DMS153 (cell line): ENCODE results near the gene TNPO2.
A peak's percentile ranks its signal among the peaks of the same experiment; 100 is the strongest.
"Not testable (repeated sequence)": the region's sequence is repeated elsewhere in the genome, so short reads cannot be mapped to it uniquely, and the experiment has no call there.

Experiments
- DNase-seq: peaks from one replicate; lab custom pipeline; 2025; lab: John Stamatoyannopoulos, UW

The TNPO2 gene

GRCh38 chr19:12705169-12705568 lies 18.6 kb downstream of the TNPO2 start:
- DNase-seq, result no peak

GRCh38 chr19:12703046-12703445 lies 20.7 kb downstream of the TNPO2 start:
- peak; percentile 6 for DNase-seq

- no peak for DNase-seq
These were observed 22.0 kb downstream of the TNPO2 start for GRCh38 chr19:12701596-12702282.

DNA sequence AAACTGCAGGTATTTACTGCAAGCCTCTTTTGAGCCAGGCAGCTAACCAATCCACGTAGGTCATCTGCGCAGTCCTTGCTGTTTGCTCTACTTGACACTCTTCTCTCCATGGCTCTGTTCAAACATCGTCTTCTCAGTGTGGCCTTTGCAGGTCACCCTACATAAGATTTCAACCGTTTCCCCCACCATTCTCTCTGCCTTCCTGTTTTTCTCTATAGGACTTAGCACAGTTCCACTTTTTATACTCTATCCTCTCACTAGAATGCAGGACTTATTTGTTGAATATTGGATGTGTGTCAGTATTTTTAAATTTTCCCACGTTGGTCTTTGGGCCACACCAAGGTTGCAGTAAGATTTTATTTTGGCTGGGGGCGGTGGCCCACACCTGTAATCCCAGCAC lies 25.6 kb downstream of the TNPO2 start:
- DNase-seq, result no peak

GRCh38 chr19:12697425-12697824 lies 26.3 kb downstream of the TNPO2 start:
- DNase-seq, result not testable (repeated sequence)

DNA sequence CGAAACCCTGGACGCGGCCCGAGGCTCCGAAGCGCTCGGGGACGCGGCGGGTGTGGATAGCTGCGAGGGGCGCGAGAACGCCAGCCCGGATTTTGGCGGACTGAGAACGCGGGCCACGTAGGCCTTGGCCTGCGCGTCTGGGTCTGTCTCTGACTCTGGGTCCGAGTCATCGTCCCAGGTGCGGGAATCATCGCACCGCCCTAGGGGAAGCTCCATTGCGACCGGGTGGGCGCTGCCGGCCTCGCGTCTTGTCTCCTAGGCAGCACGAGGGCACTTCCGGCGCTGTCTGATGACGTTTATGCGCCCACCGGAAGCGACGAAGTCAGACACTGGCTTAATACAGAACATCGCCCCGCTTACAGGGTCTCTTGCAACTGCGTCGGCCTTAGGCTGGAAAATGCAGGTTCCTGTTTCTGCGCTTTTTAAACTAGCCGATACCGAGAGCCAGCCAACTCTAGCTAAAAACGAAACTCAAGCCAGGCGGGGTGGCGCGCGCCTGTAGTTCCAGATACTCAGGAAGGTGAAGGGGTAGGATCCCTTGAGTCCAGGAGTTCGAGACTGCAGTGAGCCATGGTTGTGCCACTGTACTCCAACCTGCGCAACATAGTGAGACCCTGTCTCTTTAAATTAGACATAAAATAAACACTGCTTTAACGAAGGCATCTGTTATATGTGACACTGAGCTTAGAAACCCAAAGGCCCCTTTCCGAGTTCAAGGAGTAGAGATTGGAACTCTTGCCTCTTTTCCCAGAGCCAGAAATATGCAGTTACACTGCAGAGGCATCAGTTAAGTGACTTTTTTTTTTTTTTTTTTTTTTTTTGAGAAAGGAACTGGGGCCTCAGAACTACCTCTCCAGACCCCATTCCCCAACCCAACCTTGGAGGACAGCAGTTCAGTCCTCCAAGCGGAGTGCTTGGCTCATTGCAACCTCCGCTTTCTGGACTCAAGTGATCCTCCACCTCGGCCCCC lies 27.1 kb downstream of the TNPO2 start, which contains the start of gene FBXW9:
Gene FBXW9 (minus strand): TSS at position 266 of the 970 bp plus-strand sequence. CDS start 50 bp downstream, at position 216.
- DNase-seq, result peak; percentile 83

DNA sequence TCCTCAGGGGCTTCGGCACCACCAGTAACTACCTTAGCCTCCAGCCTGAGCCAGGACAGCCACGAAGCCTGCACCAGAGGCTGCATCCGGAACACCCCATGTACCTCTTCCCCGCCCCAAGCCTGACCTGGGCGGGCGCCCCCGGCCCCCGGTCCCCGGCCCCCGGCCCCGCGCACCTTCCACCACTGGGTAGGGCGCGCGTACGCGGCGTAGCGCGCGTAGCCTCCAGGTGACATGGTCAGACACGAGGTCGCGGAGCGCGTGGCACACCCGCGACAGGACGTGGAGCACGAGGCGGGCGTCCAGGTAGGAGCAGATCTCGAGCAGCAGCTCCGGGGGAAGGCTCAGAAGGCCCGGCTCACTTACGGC lies 27.8 kb downstream of the TNPO2 start:
- no peak for DNase-seq

- no peak for DNase-seq
These were observed 28.2 kb downstream of the TNPO2 start for GRCh38 chr19:12695514-12695913.

DNA sequence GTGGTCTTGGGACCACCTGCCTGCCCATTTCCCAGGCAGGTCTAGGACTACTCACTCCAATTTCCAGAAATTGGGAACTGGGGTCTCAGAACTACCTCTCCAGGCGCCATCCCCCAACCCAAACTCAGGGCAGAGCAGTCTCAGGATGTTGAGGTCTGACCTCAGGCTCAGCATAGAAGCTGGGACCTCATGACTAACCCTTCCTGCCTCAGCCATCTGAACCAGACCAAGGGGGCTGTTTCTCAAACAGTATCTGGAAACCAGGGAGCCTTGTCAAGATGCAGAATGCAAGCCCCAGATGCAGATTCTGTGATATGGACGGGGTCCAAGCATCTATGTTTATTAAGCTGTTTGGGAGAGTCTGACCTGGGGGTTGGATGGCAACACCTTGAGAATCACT lies 28.6 kb downstream of the TNPO2 start:
- no peak for DNase-seq

DNA sequence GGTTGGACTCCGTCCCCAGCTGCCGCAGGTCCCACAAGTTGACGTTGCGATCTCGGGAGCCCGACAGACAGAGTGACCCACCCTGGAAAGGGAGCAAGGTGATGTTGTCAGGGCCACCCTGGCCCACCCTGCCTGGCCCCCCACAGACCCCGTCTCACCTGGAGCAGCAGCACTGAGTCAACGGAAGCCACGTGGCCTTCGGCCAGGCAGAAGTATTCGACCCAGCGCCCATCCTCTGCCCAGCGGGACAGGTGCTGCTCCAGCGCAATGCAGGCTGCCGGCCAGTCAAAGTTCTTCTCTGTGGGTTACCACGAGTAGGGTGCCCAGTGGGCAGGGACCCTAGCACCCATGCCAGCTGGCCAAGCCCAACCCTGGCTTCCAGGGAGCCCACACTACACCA lies 29.1 kb downstream of the TNPO2 start:
- no peak for DNase-seq

DNA sequence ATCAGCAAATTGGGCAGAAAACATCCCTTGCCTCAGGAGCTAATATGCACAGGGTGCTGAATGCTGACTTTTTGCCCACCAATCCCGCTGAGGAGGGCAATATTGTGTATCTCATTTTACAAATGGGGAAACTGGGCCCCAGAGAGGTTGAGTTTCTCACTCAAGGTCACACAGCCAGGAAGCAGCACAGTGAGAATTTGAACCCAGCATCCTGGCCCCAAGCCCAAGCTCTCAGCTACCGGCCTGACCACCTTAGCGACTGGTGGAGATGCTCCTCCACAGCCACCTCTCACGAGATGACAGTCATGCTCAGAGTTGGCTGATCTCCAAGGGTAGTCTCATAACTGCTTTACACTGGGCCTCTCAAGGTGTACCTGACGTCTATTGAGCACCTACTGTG lies 30.8 kb downstream of the TNPO2 start:
- no peak for DNase-seq

- DNase-seq, result no peak
These were observed 34.0 kb downstream of the TNPO2 start for GRCh38 chr19:12689581-12690216.

DNA sequence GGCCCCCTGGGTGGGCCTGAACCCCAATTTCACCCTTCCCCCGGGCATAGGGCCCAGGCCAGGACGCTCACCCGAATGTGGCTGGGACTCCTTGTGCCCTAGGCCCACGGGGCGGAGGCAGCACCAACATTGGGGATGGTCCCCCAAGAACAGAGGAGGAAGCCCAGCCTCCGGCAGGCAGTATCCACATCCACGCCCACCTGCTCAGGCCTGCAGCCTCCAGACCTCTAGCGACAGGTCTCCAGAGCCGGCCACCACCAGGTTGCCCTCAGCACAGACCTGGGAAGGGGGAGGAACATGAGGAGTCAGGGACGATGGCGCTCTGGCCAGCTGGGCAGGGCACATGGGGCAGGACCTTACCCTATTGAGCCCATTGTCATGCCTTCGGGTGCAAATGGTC lies 34.7 kb downstream of the TNPO2 start:
- no peak for DNase-seq

- no peak for DNase-seq
These were observed 36.1 kb downstream of the TNPO2 start, which contains the start of gene GNG14 for GRCh38 chr19:12687496-12688196. GNG14 (plus strand) TSS chr19:12687998; CDS start chr19:12688049, 51 bp downstream.

DNA sequence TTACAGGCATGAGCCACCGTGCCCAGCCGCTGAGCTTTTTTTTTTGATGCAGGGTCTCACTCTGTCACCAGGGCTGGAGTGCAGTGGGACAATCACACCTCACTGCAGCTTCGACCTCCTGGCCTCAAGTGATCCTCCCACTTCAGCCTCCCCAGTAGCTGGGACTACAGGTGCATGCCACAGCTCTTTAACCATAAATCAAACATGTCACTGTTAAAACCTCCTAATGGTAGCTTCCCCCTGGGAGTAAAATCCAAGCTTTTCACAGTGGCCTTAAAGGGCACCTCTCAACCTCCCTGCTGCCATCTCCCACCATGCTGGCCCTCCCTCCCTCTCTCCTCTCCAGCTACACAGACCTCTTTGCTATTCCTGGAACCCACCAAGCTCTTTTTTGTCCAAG lies 37.9 kb downstream of the TNPO2 start:
- no peak for DNase-seq

DNA sequence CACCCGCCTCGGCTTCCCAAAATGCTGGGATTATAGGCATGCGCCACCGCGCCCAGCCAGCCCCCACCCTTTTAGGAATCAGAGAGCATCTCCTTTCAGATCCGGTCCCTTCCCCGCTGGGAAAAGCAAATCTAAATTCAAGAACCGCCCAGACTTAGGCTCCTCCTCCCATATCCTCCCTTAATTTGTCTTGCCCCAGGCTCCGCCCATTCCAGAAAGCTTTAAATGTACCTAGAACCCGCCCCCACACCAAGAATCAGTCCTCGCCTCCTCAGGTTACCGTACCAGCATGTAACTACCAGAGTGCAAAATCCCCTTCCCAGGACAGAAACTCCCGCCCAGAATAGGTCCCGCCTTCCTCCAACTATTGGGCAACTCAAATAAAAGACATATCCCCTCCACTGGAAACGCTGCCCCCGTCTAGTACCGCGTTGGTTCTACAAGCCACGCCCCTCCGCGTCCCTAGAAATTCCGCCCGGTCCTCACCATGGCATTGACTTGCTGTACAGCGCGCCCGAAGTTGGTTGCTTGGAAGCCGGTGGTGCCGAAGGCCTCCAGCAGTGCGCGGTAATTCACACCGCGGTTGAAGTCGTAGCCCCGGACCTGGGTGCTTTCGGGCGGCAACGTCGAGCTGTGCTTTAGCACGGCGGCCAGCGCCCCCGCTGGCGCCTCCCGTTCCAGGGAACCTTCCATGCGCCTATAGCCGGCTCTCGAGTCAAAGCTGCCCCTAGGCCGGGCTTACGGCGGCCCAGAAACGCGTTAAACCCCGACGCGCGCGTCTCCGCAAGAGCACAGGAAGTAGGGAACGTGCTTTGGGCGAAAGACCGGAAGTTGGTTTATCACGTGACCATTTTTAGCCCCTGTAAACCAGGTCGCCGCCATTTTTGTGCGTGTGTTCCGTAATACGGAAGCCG lies 42.4 kb downstream of the TNPO2 start, which contains the start of gene DHPS:
Gene DHPS (minus strand): TSS at position 807 of the 914 bp plus-strand sequence. CDS start 114 bp downstream, at position 693.
- peak; percentile 97 for DNase-seq

- no peak for DNase-seq
These were observed 43.7 kb downstream of the TNPO2 start for GRCh38 chr19:12680034-12680433.

GRCh38 chr19:12678039-12678438 lies 45.7 kb downstream of the TNPO2 start:
- DNase-seq, result not testable (repeated sequence)

- no peak for DNase-seq
These were observed 46.8 kb downstream of the TNPO2 start for GRCh38 chr19:12676928-12677327.

DNA sequence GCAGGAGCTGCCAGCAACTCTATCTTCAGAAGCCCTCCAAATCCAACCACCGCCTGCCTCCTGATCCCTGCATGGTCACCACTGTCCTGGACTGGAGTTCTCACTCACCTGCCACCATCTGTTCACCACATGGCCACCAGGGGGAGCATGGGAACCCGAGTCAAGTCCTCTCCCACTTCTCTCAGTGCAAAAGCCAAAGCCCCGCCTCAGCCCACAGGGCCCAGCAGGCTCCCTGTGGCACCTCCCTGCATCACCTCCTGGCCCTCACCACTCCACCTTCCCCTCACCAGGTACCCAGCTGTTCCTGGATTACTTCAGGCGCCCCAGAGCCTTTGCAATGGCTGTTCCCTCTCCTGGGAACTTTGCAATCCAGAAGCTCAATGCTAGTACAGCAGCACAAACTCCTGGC lies 47.3 kb downstream of the TNPO2 start:
- peak; percentile 45 for DNase-seq

DNA sequence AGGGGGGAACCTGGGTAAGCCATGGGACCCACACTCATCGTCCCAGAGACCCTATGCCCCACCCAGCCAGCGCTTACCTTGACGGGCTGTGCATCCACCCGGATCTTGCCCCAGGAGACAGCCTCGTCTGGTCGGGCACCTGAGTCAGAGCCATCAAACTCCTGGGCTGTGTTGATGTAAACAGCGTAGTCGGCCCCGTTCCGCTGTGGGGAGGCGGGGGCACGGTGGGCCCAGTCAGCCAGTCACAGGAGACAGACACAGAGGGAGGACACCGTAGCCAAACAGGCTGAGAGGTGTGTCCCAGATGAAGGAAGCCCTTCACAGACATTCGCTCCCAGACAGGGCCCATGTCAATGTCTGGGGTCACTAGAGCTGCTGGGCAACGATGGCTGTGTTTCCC lies 47.8 kb downstream of the TNPO2 start:
- DNase-seq, result no peak
